K562 (cell line): ENCODE measurements around the gene INSL3. TPM values are rescaled to one million over a fixed set of nuclear protein-coding genes. Genes with fewer than 3 reads are reported as not detected.

Experiments used
- COPS2 ChIP-seq: fragments of 450-650 bp; conservative IDR thresholded peaks from 2 replicates; pipeline ENCODE4 v1.6.1; 2016; ENCODE audit warnings: mild to moderate bottlenecking, moderate library complexity
- FOXA3 ChIP-seq, 2 experiments: fragments of 450-650 bp in 1 of 2; sonication (generic) in 1 of 2; formaldehyde crosslinking; IDR thresholded peaks in 1 of 2; conservative IDR thresholded peaks in 1 of 2; 2 replicates each; pipeline versions ENCODE4 v1.4.0 to v1.8.0; 2020 to 2022; ENCODE audit warnings: mild to moderate bottlenecking in 2 of 2, missing genetic modification reagents in 1 of 2
- HNRNPL ChIP-seq: fragments of 200-400 bp; formaldehyde crosslinking; IDR thresholded peaks from 2 replicates; pipeline ENCODE4 v1.6.1; 2017; ENCODE audit warnings: low read depth, mild to moderate bottlenecking, low read length
- KDM5B ChIP-seq: fragments of 200-600 bp; sonication (generic); IDR thresholded peaks from 2 replicates; pipeline ENCODE4 v1.6.1; 2012; ENCODE audit warnings: low read depth, mild to moderate bottlenecking, moderate library complexity, low read length, control low read depth, inconsistent platforms; ENCODE audit not compliant: insufficient replicate concordance
- MAFF ChIP-seq: IDR thresholded peaks from 2 replicates; pipeline ENCODE4 v1.6.1; 2012; ENCODE audit warnings: low read length, improper control_type of control experiment
- NCOA1 ChIP-seq: fragments of 450-650 bp; IDR thresholded peaks from 2 replicates; pipeline ENCODE4 v1.6.1; 2016; ENCODE audit warnings: low read depth
- RAD21 ChIP-seq, 2 experiments: fragments of 250-450 bp in 1 of 2; fragments of 450-650 bp in 1 of 2; sonication (Bioruptor Pico) in 1 of 2; formaldehyde crosslinking in 1 of 2; IDR thresholded peaks in 1 of 2; conservative IDR thresholded peaks in 1 of 2; 2 replicates each; pipeline versions ENCODE4 v1.4.0 to v1.8.0; 2020 to 2022; ENCODE audit warnings: mild to moderate bottlenecking in 2 of 2, moderate library complexity in 1 of 2
- RBM15 ChIP-seq: fragments of 200-400 bp; formaldehyde crosslinking; IDR thresholded peaks from 2 replicates; pipeline ENCODE4 v1.6.1; 2018; ENCODE audit warnings: mild to moderate bottlenecking, low read length, moderate library complexity; ENCODE audit not compliant: insufficient read depth
- SAFB2 ChIP-seq: fragments of 200-400 bp; formaldehyde crosslinking; IDR thresholded peaks from 2 replicates; pipeline ENCODE4 v1.6.1; 2018; ENCODE audit warnings: borderline replicate concordance, low read length, low read depth, moderate library complexity; ENCODE audit not compliant: severe bottlenecking
- ZBTB8A ChIP-seq: fragments of 450-650 bp; IDR thresholded peaks from 2 replicates; pipeline ENCODE4 v1.6.1; 2018; ENCODE audit warnings: mild to moderate bottlenecking, moderate library complexity; ENCODE audit not compliant: partially characterized antibody
- ZKSCAN8 ChIP-seq: fragments of 200-800 bp; sonication (Bioruptor generic); IDR thresholded peaks from 2 replicates; pipeline ENCODE4 v1.6.1; 2016; ENCODE audit warnings: missing genetic modification characterization, missing compliant biosample characterization
- polyA plus RNA-seq, 8 experiments: library from polyadenylated mRNA; depleted of rRNA in 4 of 8; stranded (reverse) in 5 of 8; unstranded in 3 of 8; fragments of >200 nt; fragmentation: Nextera tagmentation in 2 of 8; fragmentation: Illumina TruSeq in 1 of 8; extraction: Ambion mirVana in 2 of 8; extraction: Trizol in 1 of 8; gene quantifications; 2 replicates each; pipeline versions ENCODE4 v1.2.1 to v1.2.3, GENCODE V29; 2011 to 2014; ENCODE audit warnings: inconsistent platforms in 1 of 8, missing spikeins in 1 of 8
- total RNA-seq, 7 experiments: library from RNA; depleted of rRNA in 6 of 7; stranded (reverse); fragments of >200 nt in 6 of 7; fragmentation: Illumina TruSeq in 2 of 7; extraction: Trizol in 2 of 7; gene quantifications; 2 replicates each; pipeline versions ENCODE4 v1.2.1 to v1.2.3, GENCODE V29; 2011 to 2021; ENCODE audit warnings: low replicate concordance in 1 of 7
- TF ChIP-seq, protein P1 (sequence below): sonication (generic); formaldehyde crosslinking; IDR thresholded peaks from 2 replicates; pipeline ENCODE4 v1.9.0; 2022; ENCODE audit warnings: mild to moderate bottlenecking, missing genetic modification reagents
- TF ChIP-seq, protein P2 (sequence below): fragments of 250-450 bp; sonication (Bioruptor Pico); IDR thresholded peaks from 2 replicates; pipeline ENCODE4 v1.5.0; 2021
- TF ChIP-seq, protein P3 (sequence below): fragments of 450-650 bp; IDR thresholded peaks from 2 replicates; pipeline ENCODE4 v1.6.1; 2016; ENCODE audit warnings: borderline replicate concordance
- TF ChIP-seq, protein P4 (sequence below), 2 experiments: fragments of 200-800 bp in 1 of 2; sonication (Bioruptor generic) in 1 of 2; sonication (generic) in 1 of 2; formaldehyde crosslinking in 1 of 2; IDR thresholded peaks in 1 of 2; conservative IDR thresholded peaks in 1 of 2; 2 replicates each; pipeline versions ENCODE4 v1.5.0 to v1.6.1; 2016 to 2020; ENCODE audit warnings: missing compliant biosample characterization in 1 of 2, missing genetic modification characterization in 1 of 2, missing genetic modification reagents in 1 of 2

Gene INSL3
- total and polyA plus RNA-seq, 9 of the 15 experiments (the other 6 are each of a cell fraction or from before 2014, with no cell fraction given) = not detected

DNA sequence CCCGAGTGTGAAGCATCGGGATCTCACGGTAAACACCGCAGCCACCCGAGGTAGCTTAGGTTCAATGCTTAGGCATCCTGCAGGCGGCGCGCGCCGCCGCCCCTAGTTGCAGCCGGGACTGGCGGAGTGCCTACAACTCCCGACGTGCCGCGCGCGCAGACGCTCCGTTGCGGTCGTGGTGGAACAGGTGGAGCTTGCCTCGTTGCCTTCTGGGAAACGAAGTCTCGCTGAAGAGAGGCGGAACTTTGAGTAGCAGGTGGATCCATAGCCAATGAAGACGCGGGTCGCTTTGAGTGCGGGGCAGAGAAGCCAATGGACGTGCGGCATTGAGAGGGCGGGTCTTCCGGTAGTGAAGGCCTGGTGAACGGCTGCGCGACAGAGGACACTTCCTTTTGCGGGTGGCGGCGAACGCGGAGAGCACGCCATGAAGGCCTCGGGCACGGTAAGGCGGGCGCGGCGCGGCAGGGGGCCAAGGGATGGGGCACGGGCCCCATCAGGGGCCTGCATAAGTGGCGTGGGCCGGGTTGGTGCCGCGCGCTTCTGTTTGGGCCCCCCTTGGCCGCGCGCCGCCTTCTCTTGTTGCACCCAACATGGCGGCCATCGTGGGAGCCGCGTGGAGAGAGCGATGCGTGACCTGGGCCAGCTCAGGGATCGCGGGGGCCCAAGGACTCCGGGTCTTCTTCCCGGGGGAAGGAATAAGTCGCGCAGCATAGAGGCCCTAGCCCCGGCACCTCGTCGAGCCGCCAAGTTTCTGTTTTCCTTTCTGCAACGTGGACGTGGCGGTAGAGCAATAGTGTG is 38.4 kb upstream of the INSL3 start, which contains the start of gene RPL18A (continued):
- TF ChIP-seq MAFF = no peak
- TF ChIP-seq FOXA3 (CRISPR knock-in tag; conservative IDR thresholded peaks at IDR 0.05 in 1 of 2, IDR thresholded peaks at IDR 0.05 in 1 of 2) = no peak
- TF ChIP-seq, protein P1, sequence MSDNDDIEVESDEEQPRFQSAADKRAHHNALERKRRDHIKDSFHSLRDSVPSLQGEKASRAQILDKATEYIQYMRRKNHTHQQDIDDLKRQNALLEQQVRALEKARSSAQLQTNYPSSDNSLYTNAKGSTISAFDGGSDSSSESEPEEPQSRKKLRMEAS (CRISPR knock-in tag) = peak; percentile 75
- no peak for TF ChIP-seq COPS2
- TF ChIP-seq, protein P2, sequence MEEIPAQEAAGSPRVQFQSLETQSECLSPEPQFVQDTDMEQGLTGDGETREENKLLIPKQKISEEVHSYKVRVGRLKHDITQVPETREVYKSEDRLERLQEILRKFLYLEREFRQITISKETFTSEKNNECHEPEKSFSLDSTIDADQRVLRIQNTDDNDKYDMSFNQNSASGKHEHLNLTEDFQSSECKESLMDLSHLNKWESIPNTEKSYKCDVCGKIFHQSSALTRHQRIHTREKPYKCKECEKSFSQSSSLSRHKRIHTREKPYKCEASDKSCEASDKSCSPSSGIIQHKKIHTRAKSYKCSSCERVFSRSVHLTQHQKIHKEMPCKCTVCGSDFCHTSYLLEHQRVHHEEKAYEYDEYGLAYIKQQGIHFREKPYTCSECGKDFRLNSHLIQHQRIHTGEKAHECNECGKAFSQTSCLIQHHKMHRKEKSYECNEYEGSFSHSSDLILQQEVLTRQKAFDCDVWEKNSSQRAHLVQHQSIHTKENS (CRISPR knock-in tag) = no peak
- TF ChIP-seq NCOA1 = no peak
- TF ChIP-seq HNRNPL = peak; percentile 87
- no peak for TF ChIP-seq RBM15
- TF ChIP-seq RAD21 (CRISPR knock-in tag; conservative IDR thresholded peaks at IDR 0.05 in 1 of 2, IDR thresholded peaks at IDR 0.05 in 1 of 2) = peak; percentile 89
- no peak for TF ChIP-seq ZBTB8A
- TF ChIP-seq, protein P3, sequence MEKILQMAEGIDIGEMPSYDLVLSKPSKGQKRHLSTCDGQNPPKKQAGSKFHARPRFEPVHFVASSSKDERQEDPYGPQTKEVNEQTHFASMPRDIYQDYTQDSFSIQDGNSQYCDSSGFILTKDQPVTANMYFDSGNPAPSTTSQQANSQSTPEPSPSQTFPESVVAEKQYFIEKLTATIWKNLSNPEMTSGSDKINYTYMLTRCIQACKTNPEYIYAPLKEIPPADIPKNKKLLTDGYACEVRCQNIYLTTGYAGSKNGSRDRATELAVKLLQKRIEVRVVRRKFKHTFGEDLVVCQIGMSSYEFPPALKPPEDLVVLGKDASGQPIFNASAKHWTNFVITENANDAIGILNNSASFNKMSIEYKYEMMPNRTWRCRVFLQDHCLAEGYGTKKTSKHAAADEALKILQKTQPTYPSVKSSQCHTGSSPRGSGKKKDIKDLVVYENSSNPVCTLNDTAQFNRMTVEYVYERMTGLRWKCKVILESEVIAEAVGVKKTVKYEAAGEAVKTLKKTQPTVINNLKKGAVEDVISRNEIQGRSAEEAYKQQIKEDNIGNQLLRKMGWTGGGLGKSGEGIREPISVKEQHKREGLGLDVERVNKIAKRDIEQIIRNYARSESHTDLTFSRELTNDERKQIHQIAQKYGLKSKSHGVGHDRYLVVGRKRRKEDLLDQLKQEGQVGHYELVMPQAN = peak; percentile 95
- TF ChIP-seq ZKSCAN8 (CRISPR knock-in tag) = no peak
- TF ChIP-seq, protein P4, sequence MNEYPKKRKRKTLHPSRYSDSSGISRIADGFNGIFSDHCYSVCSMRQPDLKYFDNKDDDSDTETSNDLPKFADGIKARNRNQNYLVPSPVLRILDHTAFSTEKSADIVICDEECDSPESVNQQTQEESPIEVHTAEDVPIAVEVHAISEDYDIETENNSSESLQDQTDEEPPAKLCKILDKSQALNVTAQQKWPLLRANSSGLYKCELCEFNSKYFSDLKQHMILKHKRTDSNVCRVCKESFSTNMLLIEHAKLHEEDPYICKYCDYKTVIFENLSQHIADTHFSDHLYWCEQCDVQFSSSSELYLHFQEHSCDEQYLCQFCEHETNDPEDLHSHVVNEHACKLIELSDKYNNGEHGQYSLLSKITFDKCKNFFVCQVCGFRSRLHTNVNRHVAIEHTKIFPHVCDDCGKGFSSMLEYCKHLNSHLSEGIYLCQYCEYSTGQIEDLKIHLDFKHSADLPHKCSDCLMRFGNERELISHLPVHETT (CRISPR knock-in tag; conservative IDR thresholded peaks at IDR 0.05 in 1 of 2, IDR thresholded peaks at IDR 0.05 in 1 of 2) = peak in 1 of 2 experiments; percentile 47; a peak in 1 of 4 replicates
- peak; percentile 88 for TF ChIP-seq KDM5B
- no peak for TF ChIP-seq SAFB2
